Stimulated activated CD4-positive, alpha-beta T cell treated with anti-CD3 and anti-CD28 coated beads, TNF-alpha, amount 100 ng/mL, for 48 hours (primary cell): ENCODE data around the gene ELOVL6.
"Not testable (repeated sequence)": the region's sequence is repeated elsewhere in the genome, so short reads cannot be mapped to it uniquely, and the experiment has no call there.

Experiments used
- DNase-seq, 3 donors: peaks; one replicate each; pipeline ENCODE4 v3.0.0-alpha.2; 2020; ENCODE audit warnings: low read depth in 3 of 3

Gene ELOVL6

DNA sequence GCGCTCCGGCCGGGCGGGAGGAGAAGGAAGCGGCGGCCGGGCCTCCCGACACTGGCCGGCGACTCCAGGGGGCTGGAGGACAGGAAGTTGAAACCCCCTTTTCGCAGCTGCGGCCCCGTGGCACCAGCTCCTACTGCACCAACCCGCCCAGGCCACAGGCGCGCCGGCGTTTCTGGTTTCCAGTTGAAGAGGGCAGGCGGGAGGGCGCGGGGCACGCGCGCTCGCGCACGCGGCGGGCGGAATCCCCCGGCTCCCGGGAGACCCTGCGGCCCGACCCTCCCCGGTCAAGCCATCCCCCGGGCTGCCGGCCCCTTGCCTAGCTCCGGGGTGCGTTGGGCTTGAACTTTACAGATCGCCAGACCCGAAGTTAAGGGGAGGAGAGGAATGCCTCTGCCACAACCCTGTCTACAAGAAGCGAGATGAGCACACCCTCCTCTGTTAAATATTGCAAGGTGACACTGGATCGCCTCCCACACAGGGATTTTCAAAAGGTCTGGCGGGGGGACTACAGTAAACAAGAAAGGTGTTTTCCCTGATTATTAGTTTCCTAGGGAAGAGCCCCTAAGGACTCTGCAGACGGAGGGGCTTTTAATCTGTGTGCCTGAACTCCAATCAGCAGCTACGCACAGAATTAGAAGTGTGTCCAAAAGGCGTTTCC lies 1.4 kb downstream of the ELOVL6 start:
- DNase-seq = peak in 2 of 3 donors; percentile 32 to 59

DNA sequence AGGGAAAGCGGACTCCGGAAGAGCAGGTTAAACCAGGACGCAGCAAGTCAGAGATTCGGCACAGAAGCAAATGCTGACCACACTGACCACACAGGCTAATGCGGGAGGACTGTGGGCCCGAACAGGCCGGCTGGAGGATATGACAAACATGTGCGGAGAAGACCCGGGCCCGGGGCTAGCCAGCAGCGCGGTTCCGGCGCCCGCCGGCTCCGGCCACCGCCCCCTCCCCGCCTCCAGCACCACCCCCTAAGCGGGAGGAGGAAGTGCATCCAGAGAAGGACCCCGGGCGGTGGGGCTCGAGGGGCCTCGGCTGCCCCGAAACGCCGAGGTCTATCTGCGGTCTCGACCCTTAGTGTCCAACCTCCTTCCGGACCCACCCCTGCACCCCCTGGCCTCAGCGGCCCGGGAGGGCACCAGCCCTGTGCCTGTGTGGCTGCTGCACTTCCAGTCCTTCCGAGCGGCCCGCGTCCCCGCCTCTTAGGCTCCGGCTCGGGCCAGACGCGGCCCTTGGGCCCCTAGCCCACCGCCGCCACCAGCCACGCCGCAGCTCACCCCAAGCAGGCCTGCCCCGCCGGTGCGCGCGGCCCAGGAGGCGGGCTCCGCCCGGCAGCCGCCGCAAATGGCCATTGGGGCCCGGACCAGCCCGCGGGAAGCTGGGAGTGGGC lies 2.1 kb downstream of the ELOVL6 start:
- DNase-seq = peak in 1 of 3 donors; percentile 21

DNA sequence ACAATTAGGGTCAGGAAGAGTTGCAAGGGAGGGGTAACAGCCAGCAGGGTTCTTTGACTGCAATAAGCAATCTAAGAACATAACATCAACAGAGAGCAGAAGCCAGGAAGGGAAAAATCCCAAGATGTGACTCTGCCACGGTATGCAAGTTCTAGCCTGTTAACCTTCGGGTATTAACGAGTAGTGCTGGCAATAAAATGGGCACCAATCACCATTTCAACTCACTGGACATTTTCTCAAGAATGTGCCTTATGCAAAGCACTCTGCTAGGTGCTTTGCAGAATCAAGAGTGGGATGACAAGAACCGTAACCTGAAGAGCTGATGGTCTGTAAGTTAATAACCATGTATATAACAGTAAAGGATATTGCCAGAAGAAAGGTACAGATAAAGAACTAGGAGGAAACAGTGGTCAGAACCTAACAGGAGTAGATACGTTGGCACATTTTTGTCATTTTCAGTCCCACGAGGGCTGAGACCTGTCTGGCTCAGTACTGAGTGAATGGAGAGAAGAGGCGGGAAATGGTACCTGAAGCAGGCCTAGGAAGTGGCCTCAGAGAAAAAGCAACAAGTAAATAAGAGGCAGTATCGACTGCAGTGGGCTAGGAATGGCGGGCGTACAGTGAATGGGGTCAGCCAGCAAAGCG lies 2.7 kb downstream of the ELOVL6 start:
- no peak for DNase-seq

DNA sequence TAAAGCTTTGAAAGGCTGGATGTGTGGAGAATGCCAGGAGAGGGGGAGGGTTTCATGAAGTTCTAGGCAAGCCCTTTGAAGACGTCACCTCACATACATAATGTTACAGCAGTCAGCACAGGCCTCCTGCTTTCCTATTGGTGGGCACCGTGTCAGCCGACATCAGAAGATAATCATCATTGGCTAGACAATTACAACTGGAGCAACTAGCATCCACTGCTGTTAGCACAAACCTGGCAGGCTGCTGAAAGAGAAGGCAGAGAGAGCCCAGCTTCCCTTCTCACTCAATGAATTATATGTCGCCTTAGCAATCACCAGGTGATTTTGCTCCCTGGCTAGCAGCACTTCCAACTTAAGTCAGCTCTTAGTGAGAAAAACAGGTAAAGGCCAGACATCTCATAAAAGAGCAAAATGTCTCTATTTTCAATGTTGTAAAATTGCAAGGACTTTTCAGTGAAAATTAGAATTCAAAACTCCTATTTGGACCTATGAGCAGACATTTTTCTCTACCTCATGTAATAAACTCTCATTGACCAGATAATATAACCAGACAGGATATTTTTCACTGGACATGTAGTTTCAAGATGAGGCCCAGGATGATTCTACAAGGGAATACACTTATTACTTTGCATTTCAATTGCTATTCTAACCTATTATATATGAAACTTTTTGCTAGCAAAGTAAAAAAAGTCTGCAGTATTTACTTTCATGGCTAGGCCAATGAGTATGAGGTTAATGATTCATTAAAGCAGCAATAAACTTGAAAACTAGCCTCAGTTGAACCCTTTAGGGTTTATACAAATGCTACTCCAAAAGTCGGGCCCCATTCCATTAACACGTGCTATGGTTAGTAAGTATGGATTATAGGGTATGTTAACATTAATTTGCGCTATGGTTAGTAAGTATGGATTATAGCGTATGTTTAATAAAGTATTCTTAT lies 4.3 kb downstream of the ELOVL6 start:
- DNase-seq = peak; percentile 47 to 75 (median 54)

DNA sequence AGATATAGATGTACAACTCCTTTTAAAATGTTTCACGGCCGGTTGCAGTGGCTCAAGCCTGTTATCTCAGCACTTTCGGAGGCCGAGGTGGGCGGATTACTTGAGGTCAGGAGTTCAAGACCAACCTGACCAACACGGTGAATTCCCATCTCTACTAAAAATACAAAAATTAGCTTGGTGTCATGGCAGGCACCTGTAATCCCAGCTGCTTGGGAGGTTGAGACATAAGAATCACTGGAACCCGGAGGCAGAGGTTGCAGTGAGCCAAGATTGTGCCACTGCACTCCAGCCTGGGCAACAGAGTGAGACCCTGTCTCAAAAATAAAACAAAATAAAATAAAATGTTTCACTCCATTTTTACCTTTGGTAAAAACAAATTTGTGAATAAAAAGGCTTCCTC lies 5.1 kb downstream of the ELOVL6 start:
- not testable (repeated sequence) for DNase-seq

DNA sequence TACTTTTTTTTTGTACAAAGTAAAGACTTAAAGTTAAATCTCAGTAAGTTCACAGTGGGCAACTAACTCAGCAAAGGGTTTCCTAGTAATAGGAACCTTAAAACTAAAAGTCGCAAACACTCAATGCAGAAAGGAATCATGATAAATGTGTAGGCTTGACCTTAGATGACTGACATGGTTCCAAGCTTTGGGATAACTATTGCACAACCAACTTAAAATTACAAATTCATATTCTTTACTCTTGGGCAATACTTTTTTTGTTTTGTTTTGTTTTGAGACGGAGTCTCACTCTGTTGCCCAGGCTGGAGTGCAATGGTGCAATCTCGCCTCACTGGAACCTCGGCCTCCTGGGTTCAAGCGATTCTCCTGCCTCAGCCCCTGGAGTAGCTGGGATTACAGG lies 8.2 kb downstream of the ELOVL6 start:
- DNase-seq = no peak

DNA sequence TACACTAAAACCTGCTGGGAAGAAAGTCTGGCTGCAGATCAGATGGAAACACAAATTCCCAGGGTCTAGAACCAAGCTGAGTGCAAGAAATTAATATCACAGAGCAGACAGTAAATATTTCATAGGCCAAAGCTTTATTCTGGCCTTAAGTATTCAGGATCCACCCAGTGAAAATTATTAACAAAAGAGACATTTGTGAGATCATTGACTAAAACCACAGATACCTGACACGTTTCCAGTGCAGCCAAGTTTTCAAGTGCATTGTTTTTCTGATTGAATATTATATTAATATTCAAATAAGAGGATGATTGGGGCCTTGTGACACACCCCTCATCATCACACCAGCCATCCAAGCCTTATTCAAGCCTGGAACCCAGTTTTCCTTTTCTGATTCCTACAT lies 10.3 kb downstream of the ELOVL6 start:
- no peak for DNase-seq

DNA sequence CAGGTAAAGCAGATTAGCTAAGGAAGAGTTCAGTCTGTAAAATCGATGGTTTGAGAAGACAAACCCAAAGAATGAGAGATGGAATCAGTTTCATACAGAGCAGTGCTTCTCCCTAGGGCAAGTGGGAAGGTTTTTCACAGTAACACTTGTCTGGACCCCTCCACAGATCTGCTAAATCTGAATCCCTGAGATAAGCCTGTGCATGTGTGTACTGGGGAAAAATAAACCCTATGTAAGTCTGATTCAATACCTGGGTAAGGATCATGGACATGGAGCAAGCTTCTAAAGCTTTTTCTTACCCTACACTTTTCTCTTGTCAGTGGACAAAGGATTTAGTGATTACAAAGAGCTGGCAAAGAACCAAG lies 13.6 kb downstream of the ELOVL6 start:
- DNase-seq = no peak

DNA sequence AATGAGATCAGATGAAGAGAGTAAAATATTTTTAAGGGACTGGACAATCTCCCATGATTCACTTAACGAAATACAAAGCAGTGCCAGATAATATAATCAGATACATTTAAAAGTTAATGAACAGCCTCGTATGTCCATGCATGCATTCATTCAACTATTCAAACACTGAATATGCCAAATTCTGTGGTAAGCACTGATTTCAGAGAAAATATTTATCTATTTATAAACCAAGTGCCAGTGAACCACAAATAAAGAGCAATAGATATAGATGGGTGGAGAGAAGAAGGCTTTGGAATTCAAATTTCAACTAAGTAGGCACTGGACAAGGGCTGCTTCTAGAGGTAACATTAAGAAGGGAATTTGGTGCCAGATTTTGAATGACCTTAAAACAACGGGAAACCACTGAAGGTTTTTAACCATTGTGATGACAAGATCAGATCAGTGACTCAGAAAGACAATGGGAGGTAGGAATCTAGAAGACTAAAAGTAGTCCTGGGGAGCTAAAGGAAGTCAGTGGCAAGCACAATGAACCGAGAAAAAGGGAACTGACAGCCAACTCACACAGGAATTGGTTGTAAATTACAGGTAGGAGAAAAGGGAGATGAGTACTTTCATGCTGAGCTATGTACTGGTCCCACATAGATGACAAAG lies 14.2 kb downstream of the ELOVL6 start:
- no peak for DNase-seq

DNA sequence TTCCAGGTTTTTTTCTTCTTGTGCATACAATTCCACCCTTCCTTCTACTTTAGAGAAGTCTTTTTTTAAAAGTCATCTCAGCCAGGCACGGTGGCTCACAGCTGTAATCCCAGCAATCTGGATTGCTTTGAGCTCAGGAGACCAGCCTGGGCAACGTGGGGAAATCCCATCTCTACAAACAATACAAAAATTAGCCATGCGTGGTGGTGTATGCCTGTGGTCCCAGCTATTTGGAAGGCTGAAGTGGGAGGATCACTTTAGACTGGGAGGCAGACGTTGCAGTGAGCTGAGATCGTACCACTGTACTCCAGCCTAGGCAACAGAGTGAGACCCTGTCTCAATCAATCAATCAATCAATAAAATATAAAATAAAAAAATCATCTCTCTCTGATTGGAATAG lies 14.8 kb downstream of the ELOVL6 start:
- no peak for DNase-seq

DNA sequence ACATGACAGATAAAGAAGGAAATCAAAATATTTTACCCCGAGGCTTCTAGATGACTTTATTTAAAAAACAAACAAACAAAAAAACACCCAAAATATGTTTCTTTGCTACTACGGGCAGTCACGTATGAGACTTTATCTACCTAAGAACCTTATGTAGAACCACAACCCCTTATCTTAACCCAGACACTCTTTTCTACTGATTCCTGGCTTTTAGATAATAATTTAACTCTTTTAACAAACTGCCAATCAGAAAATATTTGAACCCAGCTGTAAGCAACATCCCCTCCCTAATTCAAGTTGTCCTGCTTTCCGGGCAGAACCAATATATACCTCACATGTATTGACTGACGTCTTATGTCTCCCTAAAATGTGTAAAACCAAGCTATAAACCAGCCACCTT lies 15.4 kb downstream of the ELOVL6 start:
- DNase-seq = no peak

DNA sequence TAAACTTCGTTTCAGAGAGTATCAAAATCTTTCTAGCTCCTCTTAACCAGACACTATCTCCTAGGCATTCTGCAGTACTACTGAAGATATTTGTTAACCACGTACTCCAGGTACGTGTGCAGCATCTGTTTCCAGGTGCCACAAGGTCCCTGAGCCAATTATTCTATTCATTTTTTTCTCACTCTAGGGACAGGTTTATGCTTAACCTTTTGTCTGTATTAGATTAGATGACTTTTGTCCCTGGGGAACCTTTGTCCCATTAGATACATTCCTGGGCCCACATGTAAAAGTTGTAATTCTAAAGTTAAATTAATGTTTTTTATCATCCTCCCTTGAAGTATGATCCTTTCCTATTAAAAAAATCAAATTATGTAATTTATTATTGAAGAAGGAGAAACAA lies 16.5 kb downstream of the ELOVL6 start:
- no peak for DNase-seq

DNA sequence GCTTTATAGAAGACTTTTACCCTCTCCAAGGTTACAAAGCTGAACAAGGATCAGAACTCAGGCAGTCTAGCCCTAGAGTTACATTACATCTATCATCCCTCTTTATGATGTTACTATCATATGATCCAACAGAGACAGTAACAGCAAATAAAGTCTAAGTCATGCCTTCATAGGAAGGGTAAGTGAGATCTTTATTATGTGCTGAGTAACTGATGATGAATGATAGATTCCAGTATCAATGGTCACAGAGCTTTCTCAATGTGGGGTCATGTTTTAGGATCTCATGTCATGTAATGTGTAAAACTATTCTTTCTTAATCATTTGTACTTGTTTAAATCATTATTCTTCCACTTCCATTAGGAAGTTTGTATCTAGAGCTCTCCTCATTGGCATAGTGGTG lies 22.8 kb downstream of the ELOVL6 start:
- no peak for DNase-seq

DNA sequence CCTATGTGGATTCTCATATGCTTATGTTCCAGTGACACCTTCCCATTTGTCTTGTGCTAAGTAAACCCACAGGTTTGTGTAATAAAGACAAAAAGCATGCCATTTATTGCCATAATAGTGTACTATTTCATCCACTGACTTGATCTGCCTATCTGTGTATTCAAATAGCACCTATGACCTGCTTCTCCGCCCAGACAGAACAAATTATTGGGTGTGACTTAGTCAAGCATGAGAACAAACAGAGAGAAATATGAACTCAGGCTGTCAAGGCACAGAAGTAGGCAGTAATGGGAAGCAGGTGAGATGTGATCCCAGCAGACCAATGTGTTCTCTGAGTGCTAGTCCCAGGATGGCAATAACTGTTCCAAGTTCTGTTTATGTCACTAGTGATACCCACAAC lies 25.4 kb downstream of the ELOVL6 start:
- DNase-seq = no peak

DNA sequence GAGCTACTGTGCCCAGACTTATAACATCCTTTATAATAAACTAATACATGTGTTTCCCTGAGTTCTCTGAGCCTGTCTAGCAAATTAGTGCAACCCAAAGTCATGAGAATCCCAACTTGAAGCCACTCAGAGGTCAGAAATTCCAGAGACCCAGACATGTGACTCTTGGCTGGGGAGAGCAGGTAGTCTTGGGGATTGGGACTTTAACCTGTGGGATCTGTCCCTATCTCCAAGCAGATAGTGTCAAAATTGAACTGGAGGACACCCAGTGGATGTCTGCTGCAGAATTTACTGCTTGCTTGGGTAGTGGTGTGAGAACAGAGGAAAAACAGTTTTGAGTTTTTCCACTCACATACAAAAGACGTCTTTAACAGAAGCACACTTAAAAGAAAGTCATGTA lies 26.4 kb downstream of the ELOVL6 start:
- no peak for DNase-seq

DNA sequence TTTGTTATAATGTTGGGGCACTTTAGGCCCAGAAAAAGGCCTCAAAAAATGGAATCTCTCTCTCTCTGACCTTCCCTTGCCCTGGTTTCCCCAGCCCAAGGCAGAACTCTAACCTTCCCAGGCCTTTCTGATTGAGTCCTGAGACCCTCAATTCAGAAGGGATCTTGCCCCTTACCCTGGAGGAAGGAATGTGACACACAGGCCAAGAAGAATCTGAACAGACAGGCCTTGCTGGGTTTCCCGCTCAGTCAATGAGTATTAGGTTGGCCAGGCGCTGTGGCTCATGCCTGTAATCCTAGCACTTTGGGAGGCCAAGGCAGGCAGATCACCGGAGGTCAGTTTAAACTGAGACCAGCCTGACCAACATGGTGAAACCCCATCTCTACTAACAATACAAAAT lies 27.6 kb downstream of the ELOVL6 start:
- no peak for DNase-seq

DNA sequence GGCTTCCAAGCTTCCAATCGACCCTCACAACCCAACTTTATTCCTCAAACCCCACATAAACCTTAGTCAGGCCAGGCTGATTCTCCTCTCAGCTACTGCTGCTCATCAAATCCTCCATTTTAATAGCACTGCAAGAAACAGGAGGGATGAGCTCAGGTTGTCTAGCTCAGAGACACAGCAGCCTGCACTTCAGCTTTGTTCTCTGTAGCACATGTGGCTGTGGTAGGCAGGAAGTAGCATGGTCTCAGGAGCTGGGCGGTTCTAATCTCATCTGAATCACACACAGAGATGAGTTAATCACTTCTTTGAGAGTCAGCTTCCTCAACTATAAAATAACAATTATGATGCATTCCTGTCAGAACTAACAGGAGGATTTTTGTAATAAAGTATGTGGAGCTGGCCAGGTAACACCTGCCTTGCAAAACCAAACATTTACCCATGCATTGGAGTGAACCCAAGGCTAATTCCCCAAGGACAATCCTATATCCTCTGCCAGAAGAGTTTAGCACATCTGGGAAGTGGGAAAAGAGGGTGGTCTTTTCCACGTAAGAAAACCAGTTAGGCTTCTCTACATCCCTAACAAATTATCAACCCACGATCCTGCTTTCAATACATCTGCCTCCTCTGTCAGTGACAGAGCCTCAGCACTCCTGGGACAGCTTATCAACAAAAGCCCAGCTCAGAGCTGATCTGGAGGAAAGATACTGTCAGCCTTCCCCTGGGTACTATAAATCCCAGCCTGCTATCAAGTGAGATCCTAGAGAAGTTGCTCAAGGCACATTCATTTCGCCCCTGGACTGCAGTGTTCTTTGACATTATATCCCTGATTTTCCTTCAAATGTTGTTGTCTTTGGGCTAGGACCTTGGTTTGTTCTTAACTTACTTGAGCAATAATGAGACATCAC lies 32.8 kb downstream of the ELOVL6 start:
- peak; percentile 28 to 58 (median 40) for DNase-seq

DNA sequence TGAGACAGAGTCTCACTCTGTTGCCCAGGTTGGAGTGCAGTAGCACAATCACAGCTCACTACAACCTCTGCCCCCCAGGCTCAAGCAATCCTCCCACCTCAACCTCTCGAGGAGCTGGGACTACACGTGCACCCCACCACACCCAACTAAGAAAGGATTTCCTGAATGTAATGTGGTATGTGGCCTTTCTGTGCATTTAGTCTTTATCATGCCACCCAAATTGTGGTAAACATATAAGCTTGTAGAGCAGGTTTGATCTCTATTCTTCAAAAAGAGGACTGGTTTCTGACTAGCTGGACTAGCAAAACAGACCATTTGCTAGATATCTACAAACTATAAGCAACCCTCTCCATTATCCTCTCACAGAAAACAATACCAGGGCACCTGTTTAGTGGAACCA lies 33.6 kb downstream of the ELOVL6 start:
- DNase-seq = no peak

DNA sequence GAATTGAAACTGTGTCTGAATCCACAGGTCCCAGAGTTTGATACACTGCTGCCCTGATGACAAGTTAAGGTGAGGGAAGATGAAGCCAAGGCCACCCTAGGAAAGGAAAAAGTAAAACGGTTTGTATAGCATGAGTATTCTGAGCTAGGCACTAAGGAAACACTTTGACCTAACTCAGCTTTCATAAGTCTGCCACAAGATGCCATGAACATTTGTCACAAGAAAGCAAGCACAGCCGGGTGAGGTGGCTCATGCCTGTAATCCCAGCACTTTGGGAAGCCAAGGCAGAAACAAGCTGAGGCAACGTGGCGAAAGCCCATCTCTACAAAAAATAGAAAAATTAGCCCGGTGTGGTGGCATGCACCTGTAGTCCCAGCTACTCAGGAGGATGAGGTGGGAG lies 34.2 kb downstream of the ELOVL6 start:
- DNase-seq = no peak

DNA sequence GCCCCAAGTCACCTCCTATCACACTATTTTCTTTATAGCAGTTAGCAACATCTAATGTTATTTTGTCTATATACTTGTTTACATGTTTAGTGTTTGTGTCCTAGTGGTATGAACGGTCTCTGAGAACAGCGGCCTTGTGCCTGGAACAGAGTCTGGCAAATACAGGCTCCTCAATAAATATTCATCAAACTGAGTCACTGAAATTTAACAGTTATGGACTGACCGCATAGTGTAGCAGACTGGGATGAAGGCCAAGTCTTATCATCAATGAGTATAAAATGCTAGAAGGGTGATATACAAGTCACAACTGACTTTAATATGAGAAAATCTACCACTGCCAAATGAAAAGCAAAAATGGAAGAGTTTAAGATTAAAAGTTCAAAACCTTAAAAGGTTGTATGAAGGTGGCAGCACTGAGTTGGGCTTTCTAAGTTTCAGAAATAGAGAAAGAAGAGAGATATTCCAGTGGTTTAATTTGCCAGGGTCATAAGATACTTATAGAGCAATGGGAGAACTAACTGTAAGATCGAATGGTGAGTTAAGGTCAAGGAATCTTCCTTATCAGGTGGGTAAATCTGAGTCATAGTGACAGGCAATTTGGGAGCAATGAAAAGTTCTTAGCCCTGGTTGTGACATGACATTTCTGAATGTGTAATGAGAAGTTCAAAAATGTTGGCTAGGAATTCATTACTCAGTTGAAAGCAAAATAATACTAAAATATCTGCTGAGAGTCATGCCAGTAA lies 34.9 kb downstream of the ELOVL6 start:
- no peak for DNase-seq
